Suprapubic skin (tissue), 3 donors: ENCODE results near the gene UBR3.

ENCODE experiments used
- CTCF ChIP-seq, 2 donors: fragments of 200-600 bp in 1 of 2; fragments of 450-650 bp in 1 of 2; sonication (generic) in 1 of 2; IDR thresholded peaks; one replicate each; pipeline ENCODE4 v1.5.1; 2016 to 2019; ENCODE audit warnings: antibody characterized with exemption in 2 of 2, mild to moderate bottlenecking in 1 of 2, moderate library complexity in 1 of 2
- EP300 ChIP-seq: sonication (generic); formaldehyde crosslinking; IDR thresholded peaks from one replicate; pipeline ENCODE4 v1.6.1; 2017; ENCODE audit warnings: antibody characterized with exemption

GRCh38 chr2:169976335-169976851 is 149.1 kb downstream of the UBR3 start:
- TF ChIP-seq CTCF (IDR thresholded peaks at IDR 0.05) (no peak), EP300 (no peak)
